Fibroblast of lung (primary cell): ENCODE results near the gene ZNF385B. TPM values are rescaled to one million over a fixed set of nuclear protein-coding genes. Genes with fewer than 3 reads are reported as not detected.

Experiments
- DNase-seq, 2 donors: peaks; one replicate each; pipeline versions ENCODE4 v3.0.0 to v3.0.0-alpha.2; 2010; ENCODE audit warnings: low read depth in 2 of 2
- H2AFZ ChIP-seq: 2 replicates; pipeline ENCODE4 v1.5.1; 2012; ENCODE audit warnings: low read length, control low read depth, inconsistent platforms
- H3K27ac ChIP-seq: 2 replicates; pipeline ENCODE4 v1.5.1; 2011; ENCODE audit warnings: low read length, control low read depth; ENCODE audit not compliant: insufficient read depth
- H3K27me3 ChIP-seq: 2 replicates; pipeline ENCODE4 v1.5.1; 2011; ENCODE audit warnings: mild to moderate bottlenecking, low read length; ENCODE audit not compliant: control insufficient read depth, insufficient read depth
- H3K36me3 ChIP-seq: 2 replicates; pipeline ENCODE4 v1.5.1; 2011; ENCODE audit warnings: low read length; ENCODE audit not compliant: control insufficient read depth, insufficient read depth
- H3K4me1 ChIP-seq: 2 replicates; pipeline ENCODE4 v1.5.1; 2011; ENCODE audit warnings: low read length; ENCODE audit not compliant: control insufficient read depth, insufficient read depth; ENCODE audit errors: extremely low read depth
- H3K4me2 ChIP-seq: 2 replicates; pipeline ENCODE4 v1.5.1; 2011; ENCODE audit warnings: low read length, control low read depth; ENCODE audit not compliant: insufficient read depth; ENCODE audit errors: extremely low read depth
- H3K4me3 ChIP-seq, 4 experiments: fragments of 200-600 bp in 1 of 4; sonication (generic) in 1 of 4; replicated peaks in 1 of 4; 2 replicates each; pipeline ENCODE4 v1.5.1; 2011 to 2016; ENCODE audit warnings: low read length in 4 of 4, low read depth in 3 of 4, mild to moderate bottlenecking in 3 of 4, control low read depth in 2 of 4, inconsistent platforms in 1 of 4, mixed read lengths in 1 of 4; ENCODE audit not compliant: insufficient read depth in 1 of 4; ENCODE audit errors: control extremely low read depth in 1 of 4
- H3K79me2 ChIP-seq: 2 replicates; pipeline ENCODE4 v1.5.1; 2012; ENCODE audit warnings: mild to moderate bottlenecking, low read length, inconsistent platforms; ENCODE audit not compliant: control insufficient read depth, insufficient read depth
- H3K9ac ChIP-seq: 2 replicates; pipeline ENCODE4 v1.5.1; 2011; ENCODE audit warnings: mild to moderate bottlenecking, low read length, control low read depth; ENCODE audit not compliant: insufficient read depth
- H3K9me3 ChIP-seq: 2 replicates; pipeline ENCODE4 v1.5.1; 2012; ENCODE audit warnings: low read depth, low read length; ENCODE audit not compliant: control insufficient read depth, insufficient read depth
- H4K20me1 ChIP-seq: 2 replicates; pipeline ENCODE4 v1.5.1; 2011; ENCODE audit warnings: low read length; ENCODE audit not compliant: control insufficient read depth, insufficient read depth; ENCODE audit errors: extremely low read depth
- CTCF ChIP-seq, 2 donors: IDR thresholded peaks in 1 of 2; conservative IDR thresholded peaks in 1 of 2; 1 replicate in 1 of 2; 2 replicates in 1 of 2; pipeline ENCODE4 v1.5.1; 2011 to 2012; ENCODE audit warnings: low read length in 2 of 2, control low read depth in 1 of 2, inconsistent platforms in 1 of 2, low read depth in 1 of 2, mild to moderate bottlenecking in 1 of 2
- EZH2 ChIP-seq: IDR thresholded peaks from 2 replicates; pipeline ENCODE4 v1.5.1; 2012; ENCODE audit warnings: low read length, control low read depth, mild to moderate bottlenecking; ENCODE audit errors: missing control alignments
- polyA plus RNA-seq, 2 donors: library from polyadenylated mRNA; depleted of rRNA in 1 of 2; stranded (reverse) in 1 of 2; unstranded in 1 of 2; fragments of >200 nt; gene quantifications; 2 replicates each; pipeline ENCODE4 v1.2.1, GENCODE V29; 2011 to 2012; ENCODE audit warnings: missing spikeins in 1 of 2
- total RNA-seq: library from RNA; depleted of rRNA; stranded (reverse); fragments of >200 nt; gene quantifications from 2 replicates; pipeline ENCODE4 v1.2.1, GENCODE V29; 2014

ZNF385B gene
- total and polyA plus RNA-seq, 2 donors (not counting 1 experiment from before 2014, with no cell fraction given) = 0.06 TPM; not detected in 1

GRCh38 chr2:179455824-179456223 lies 405.6 kb downstream of the ZNF385B start:
- peak in 1 of 2 donors; percentile 25 for DNase-seq
- H2AFZ ChIP-seq = no peak overlapping the region
- TF ChIP-seq CTCF (conservative IDR thresholded peaks at IDR 0.05 in 1 of 2, IDR thresholded peaks at IDR 0.05 in 1 of 2; ENCODE audit: low read depth in 1 of 2, low read length in 2 of 2) = no peak
- no peak for TF ChIP-seq EZH2
- no peaks in the 10 kb centered on the region for H4K20me1 ChIP-seq
- H3K4me3 ChIP-seq = no peak overlapping the region
- H3K79me2 ChIP-seq = no peaks in the 10 kb centered on the region
- no peaks in the 10 kb centered on the region for H3K27me3 ChIP-seq
- H3K4me1 ChIP-seq = peaks cover 7% of the 10 kb centered on the region
- H3K9ac ChIP-seq = no peak overlapping the region
- no peak overlapping the region for H3K4me2 ChIP-seq
- H3K27ac ChIP-seq = no peak overlapping the region
- H3K36me3 ChIP-seq = no peaks in the 10 kb centered on the region
- no peaks in the 10 kb centered on the region for H3K9me3 ChIP-seq

- Histone ChIP-seq H3K9me3 (no peaks in the 10 kb centered on the region), H3K79me2 (no peaks in the 10 kb centered on the region), H3K4me3 (no peak overlapping the region), H2AFZ (no peak overlapping the region), H3K27me3 (no peaks in the 10 kb centered on the region), H3K4me1 (peaks cover 6% of the 10 kb centered on the region), H3K4me2 (peak overlapping the region; percentile 29), H3K9ac (no peak overlapping the region), H3K27ac (no peak overlapping the region), H4K20me1 (no peaks in the 10 kb centered on the region), H3K36me3 (no peaks in the 10 kb centered on the region)
- TF ChIP-seq CTCF (conservative IDR thresholded peaks at IDR 0.05 in 1 of 2, IDR thresholded peaks at IDR 0.05 in 1 of 2; ENCODE audit: low read depth in 1 of 2, low read length in 2 of 2) (no peak), EZH2 (no peak)
- DNase-seq = no peak
Measured at GRCh38 chr2:179455172-179455524, 406.3 kb downstream of the ZNF385B start.

GRCh38 chr2:179454443-179455171 lies 406.8 kb downstream of the ZNF385B start:
- H3K9me3 ChIP-seq = no peaks in the 10 kb centered on the region
- no peak overlapping the region for H3K4me3 ChIP-seq
- no peak for TF ChIP-seq EZH2
- no peak for TF ChIP-seq CTCF (conservative IDR thresholded peaks at IDR 0.05 in 1 of 2, IDR thresholded peaks at IDR 0.05 in 1 of 2; ENCODE audit: low read depth in 1 of 2, low read length in 2 of 2)
- H3K27me3 ChIP-seq = no peaks in the 10 kb centered on the region
- H3K4me1 ChIP-seq = peaks cover 4% of the 10 kb centered on the region
- H4K20me1 ChIP-seq = no peaks in the 10 kb centered on the region
- H2AFZ ChIP-seq = no peak overlapping the region
- peak overlapping the region; percentile 29 for H3K4me2 ChIP-seq
- no peak overlapping the region for H3K9ac ChIP-seq
- H3K36me3 ChIP-seq = no peaks in the 10 kb centered on the region
- H3K27ac ChIP-seq = peak overlapping the region; percentile 19
- peak; percentile 94 to 97 for DNase-seq
- no peaks in the 10 kb centered on the region for H3K79me2 ChIP-seq
